ENCODE data around the gene SCOC. TPM values are rescaled to one million over a fixed set of nuclear protein-coding genes. Genes with fewer than 3 reads are reported as not detected.

The SCOC gene
- polyA plus RNA-seq, 1 donor from 2014 or later, result 320 TPM

DNA sequence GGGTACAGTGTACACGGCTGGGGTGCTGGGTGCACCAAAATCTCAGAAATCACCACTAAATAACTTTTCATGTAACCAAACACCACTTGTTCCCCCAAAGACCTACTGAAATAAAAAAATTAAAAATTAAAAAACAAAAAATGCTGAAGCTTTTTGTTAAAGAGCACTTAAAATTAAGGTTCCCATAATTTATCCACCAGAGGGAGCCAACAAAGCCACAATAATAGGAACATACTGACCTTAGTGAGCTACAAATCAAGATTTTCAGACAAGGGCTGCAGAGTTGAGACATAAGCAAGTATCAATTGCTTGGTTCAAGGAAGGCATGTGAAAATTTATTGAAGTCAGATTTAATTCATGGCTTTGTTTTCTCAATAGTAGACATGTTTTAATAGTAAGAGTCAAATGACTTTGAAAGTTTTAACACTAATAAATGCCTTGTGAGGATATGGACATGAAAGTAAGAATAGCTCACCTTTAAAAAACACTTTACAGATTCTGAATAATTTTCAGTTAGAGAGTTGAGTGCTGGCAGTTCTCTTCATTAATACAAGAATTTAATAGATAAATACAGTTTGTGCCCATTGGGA lies 43.0 kb upstream of the SCOC start:
- TF ChIP-seq RAD21 (conservative IDR thresholded peaks at IDR 0.05) (peak; percentile 9), POLR2AphosphoS5 (IDR thresholded peaks at IDR 0.05) (no peak), EZH2 (IDR thresholded peaks at IDR 0.05; ENCODE audit: borderline replicate concordance, insufficient read depth, low read length, poor library complexity, severe bottlenecking) (no peak), TAF1 (IDR thresholded peaks at IDR 0.05; ENCODE audit: low read depth) (no peak)
- TF ChIP-seq, protein P1, sequence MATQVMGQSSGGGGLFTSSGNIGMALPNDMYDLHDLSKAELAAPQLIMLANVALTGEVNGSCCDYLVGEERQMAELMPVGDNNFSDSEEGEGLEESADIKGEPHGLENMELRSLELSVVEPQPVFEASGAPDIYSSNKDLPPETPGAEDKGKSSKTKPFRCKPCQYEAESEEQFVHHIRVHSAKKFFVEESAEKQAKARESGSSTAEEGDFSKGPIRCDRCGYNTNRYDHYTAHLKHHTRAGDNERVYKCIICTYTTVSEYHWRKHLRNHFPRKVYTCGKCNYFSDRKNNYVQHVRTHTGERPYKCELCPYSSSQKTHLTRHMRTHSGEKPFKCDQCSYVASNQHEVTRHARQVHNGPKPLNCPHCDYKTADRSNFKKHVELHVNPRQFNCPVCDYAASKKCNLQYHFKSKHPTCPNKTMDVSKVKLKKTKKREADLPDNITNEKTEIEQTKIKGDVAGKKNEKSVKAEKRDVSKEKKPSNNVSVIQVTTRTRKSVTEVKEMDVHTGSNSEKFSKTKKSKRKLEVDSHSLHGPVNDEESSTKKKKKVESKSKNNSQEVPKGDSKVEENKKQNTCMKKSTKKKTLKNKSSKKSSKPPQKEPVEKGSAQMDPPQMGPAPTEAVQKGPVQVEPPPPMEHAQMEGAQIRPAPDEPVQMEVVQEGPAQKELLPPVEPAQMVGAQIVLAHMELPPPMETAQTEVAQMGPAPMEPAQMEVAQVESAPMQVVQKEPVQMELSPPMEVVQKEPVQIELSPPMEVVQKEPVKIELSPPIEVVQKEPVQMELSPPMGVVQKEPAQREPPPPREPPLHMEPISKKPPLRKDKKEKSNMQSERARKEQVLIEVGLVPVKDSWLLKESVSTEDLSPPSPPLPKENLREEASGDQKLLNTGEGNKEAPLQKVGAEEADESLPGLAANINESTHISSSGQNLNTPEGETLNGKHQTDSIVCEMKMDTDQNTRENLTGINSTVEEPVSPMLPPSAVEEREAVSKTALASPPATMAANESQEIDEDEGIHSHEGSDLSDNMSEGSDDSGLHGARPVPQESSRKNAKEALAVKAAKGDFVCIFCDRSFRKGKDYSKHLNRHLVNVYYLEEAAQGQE (IDR thresholded peaks at IDR 0.05; ENCODE audit: borderline replicate concordance), result no peak
- TF ChIP-seq, protein P2, sequence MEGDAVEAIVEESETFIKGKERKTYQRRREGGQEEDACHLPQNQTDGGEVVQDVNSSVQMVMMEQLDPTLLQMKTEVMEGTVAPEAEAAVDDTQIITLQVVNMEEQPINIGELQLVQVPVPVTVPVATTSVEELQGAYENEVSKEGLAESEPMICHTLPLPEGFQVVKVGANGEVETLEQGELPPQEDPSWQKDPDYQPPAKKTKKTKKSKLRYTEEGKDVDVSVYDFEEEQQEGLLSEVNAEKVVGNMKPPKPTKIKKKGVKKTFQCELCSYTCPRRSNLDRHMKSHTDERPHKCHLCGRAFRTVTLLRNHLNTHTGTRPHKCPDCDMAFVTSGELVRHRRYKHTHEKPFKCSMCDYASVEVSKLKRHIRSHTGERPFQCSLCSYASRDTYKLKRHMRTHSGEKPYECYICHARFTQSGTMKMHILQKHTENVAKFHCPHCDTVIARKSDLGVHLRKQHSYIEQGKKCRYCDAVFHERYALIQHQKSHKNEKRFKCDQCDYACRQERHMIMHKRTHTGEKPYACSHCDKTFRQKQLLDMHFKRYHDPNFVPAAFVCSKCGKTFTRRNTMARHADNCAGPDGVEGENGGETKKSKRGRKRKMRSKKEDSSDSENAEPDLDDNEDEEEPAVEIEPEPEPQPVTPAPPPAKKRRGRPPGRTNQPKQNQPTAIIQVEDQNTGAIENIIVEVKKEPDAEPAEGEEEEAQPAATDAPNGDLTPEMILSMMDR (IDR thresholded peaks at IDR 0.05; ENCODE audit: poor library complexity, severe bottlenecking), result peak; percentile 31
- no peak overlapping the region for H3K4me2 ChIP-seq (ENCODE audit: low read length)
- H3K27me3 ChIP-seq (ENCODE audit: insufficient read depth, low read depth, low read length), result no peaks in the 10 kb centered on the region
- H3F3A ChIP-seq (ENCODE audit: insufficient read depth, low read length, poor library complexity, severe bottlenecking), result no peaks in the 10 kb centered on the region
- H3K9me2 ChIP-seq (ENCODE audit: insufficient read depth, low read length), result no peaks in the 10 kb centered on the region
- no peaks in the 10 kb centered on the region for H3K79me2 ChIP-seq (replicated peaks; ENCODE audit: insufficient read depth, low read length)
- H3K27ac ChIP-seq (ENCODE audit: low read length), result no peak overlapping the region
- no peaks in the 10 kb centered on the region for H3K36me3 ChIP-seq (ENCODE audit: insufficient read depth, low read length)
- H4K20me1 ChIP-seq (ENCODE audit: insufficient read depth), result no peaks in the 10 kb centered on the region
- no peak overlapping the region for H3K9ac ChIP-seq (ENCODE audit: low read length)
- H3K4me3 ChIP-seq (ENCODE audit: low read length), result no peak overlapping the region
- no peak overlapping the region for H2AFZ ChIP-seq (ENCODE audit: low read depth, low read length)
- no peaks in the 10 kb centered on the region for H3K9me3 ChIP-seq (ENCODE audit: low read length)

DNA sequence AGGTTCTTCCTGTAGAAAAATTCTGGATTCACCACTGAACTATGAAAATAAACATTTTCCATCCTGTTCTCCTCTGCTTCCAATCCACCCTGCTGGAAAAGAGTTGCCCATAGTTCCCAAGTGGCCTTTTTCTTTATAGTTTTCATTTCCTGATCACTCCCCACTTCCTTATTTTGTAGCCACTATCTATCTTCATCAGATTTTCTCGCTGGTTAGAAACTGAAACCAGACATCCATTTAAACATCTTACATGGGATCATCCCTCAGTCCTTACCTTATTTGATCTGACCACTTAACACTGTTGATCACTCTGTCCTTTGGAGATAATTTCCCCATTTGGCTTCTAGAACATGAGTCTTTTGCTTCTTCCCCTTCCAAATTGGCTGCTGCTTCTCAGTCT lies 42.2 kb upstream of the SCOC start:
- no peak overlapping the region for H3K4me2 ChIP-seq (ENCODE audit: low read length)
- H3K9ac ChIP-seq (ENCODE audit: low read length), result no peak overlapping the region
- H3F3A ChIP-seq (ENCODE audit: insufficient read depth, low read length, poor library complexity, severe bottlenecking), result no peaks in the 10 kb centered on the region
- no peaks in the 10 kb centered on the region for H4K20me1 ChIP-seq (ENCODE audit: insufficient read depth)
- H3K9me3 ChIP-seq (ENCODE audit: low read length), result no peaks in the 10 kb centered on the region
- no peaks in the 10 kb centered on the region for H3K9me2 ChIP-seq (ENCODE audit: insufficient read depth, low read length)
- H3K27me3 ChIP-seq (ENCODE audit: insufficient read depth, low read depth, low read length), result no peaks in the 10 kb centered on the region
- no peak for TF ChIP-seq TAF1 (IDR thresholded peaks at IDR 0.05; ENCODE audit: low read depth)
- no peaks in the 10 kb centered on the region for H3K79me2 ChIP-seq (replicated peaks; ENCODE audit: insufficient read depth, low read length)
- H3K27ac ChIP-seq (ENCODE audit: low read length), result no peak overlapping the region
- H3K4me3 ChIP-seq (ENCODE audit: low read length), result no peak overlapping the region
- no peaks in the 10 kb centered on the region for H3K36me3 ChIP-seq (ENCODE audit: insufficient read depth, low read length)
- H2AFZ ChIP-seq (ENCODE audit: low read depth, low read length), result no peak overlapping the region

DNA sequence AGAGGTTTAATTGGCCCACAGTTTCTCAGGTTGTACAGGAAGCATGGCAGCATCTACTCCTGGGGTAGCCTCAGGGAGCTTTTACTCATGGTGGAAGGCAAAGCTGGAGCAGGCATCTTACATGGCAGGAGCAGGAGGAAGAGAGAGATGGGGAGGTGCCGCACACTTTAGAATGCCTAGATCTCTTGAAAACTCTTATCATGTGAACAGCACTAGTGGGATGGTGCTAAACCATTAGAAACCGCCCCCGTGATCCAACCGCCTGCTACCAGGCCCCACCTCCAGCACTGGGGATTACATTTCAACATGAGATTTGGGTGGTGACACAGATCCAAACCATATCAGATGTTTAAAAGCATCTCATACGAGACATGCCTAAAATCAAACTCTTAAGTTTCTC lies 41.6 kb upstream of the SCOC start:
- TF ChIP-seq, protein P1 (IDR thresholded peaks at IDR 0.05; ENCODE audit: borderline replicate concordance), result no peak
- TF ChIP-seq EP300 (conservative IDR thresholded peaks at IDR 0.05; ENCODE audit: poor library complexity, severe bottlenecking) (no peak), POLR2AphosphoS5 (IDR thresholded peaks at IDR 0.05) (no peak), TAF1 (IDR thresholded peaks at IDR 0.05; ENCODE audit: low read depth) (no peak)
- Histone ChIP-seq H3K27me3 (ENCODE audit: insufficient read depth, low read depth, low read length) (no peaks in the 10 kb centered on the region), H2AFZ (ENCODE audit: low read depth, low read length) (no peak overlapping the region), H3K27ac (ENCODE audit: low read length) (no peak overlapping the region), H3F3A (ENCODE audit: insufficient read depth, low read length, poor library complexity, severe bottlenecking) (no peaks in the 10 kb centered on the region), H3K4me3 (ENCODE audit: low read length) (no peak overlapping the region), H3K9me3 (ENCODE audit: low read length) (no peaks in the 10 kb centered on the region), H4K20me1 (ENCODE audit: insufficient read depth) (no peaks in the 10 kb centered on the region), H3K9ac (ENCODE audit: low read length) (no peak overlapping the region), H3K9me2 (ENCODE audit: insufficient read depth, low read length) (no peaks in the 10 kb centered on the region), H3K4me2 (ENCODE audit: low read length) (no peak overlapping the region), H3K79me2 (replicated peaks; ENCODE audit: insufficient read depth, low read length) (no peaks in the 10 kb centered on the region), H3K36me3 (ENCODE audit: insufficient read depth, low read length) (no peaks in the 10 kb centered on the region)
